ENCODE measurements around the gene CEP170B.
A peak's percentile ranks its signal among the peaks of the same experiment; 100 is the strongest.
"Not testable (repeated sequence)": the region's sequence is repeated elsewhere in the genome, so short reads cannot be mapped to it uniquely, and the experiment has no call there.

CEP170B gene

DNA sequence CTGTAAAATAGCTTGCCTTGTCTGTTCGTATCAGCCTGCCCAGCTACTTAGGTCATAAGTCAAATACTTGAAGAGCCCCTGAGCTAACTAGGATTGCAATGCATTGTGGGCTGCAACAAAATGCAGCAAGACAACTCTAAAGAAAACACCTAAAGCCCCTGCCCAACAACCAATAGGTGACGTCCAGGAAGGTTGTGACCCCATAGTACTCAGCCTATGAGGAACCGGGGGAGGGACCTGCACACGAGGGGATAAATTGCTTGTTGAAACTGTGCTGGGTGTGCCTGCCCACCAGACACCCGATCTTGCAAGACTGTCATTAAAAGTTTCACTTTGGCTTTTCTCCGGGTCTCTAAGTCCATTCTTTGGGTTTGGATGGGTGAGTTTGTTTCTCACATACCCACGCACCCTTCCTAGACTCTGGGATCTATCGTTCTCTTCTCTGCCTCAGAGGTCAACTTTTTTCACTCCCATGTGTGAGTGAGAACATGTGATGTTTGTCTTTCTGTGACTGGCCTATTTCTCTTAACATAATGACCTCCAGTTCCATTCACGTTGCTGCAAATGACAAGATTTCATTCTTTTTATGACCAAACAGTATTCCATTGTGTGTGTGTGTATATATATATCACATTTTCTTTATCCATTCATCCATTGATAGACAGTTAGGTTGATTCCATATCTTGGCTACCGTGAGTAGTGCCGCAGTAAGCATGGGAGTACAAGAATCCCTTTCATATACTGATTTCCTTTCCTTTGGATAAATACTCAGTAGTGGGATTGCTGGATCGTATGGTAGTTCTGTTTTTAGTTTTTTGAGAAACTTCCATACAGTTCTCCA is 54.3 kb downstream of the CEP170B start:
- not testable (repeated sequence) for DNase-seq

- DNase-seq, result no peak
Measured at GRCh38 chr14:104919993-104920315, 54.9 kb downstream of the CEP170B start.

- DNase-seq, result no peak
Measured at GRCh38 chr14:104923640-104924420, 58.8 kb downstream of the CEP170B start.

DNA sequence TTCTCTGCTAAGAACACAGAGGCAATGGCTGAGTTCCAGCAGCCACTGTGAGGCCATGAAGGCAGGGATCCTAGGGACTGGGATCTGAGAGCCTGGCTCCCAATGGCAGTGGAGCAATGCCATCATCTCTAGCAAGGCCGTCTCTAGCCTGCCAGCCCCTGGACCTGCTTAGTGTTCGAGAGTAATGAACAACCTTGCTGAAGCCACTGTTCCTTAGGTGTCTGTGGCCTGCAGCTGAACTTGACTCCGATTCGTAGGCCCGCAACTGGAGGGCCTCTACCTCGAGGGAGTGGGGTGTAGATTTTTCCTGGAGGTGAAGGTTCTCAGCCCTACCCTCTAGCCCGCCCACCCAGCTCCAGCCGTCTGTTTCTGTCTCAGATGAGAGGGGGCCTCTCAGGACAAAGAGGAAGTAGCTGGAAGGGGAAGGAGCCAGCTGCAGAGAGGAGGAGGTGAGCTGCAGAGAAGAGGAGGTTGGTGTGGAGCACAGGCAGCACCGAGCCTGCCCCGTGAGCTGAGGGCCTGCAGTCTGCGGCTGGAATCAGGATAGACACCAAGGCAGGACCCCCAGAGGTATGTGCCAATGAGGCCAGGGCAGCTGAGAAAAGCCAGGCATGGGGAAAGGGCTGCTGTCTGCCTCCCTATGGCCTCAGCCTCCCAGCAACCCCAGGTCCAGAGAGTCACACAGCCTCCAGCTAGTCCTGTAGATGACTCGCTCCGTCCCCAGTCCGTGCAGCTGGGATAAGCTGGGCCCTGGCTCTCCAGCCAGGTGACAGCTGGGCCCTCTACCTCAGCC is 59.5 kb downstream of the CEP170B start, which contains the start of gene PLD4:
TSS of gene PLD4 (plus strand) at position 459 of the 793 bp plus-strand sequence. CDS start 2,262 bp downstream, outside the sequence.
- no peak for DNase-seq

GRCh38 chr14:104925214-104925854 is 60.3 kb downstream of the CEP170B start:
- no peak for DNase-seq

- no peak for DNase-seq
Measured at GRCh38 chr14:104925855-104926609, 61.0 kb downstream of the CEP170B start.

GRCh38 chr14:104926619-104927431 is 61.8 kb downstream of the CEP170B start:
- DNase-seq, result no peak

DNA sequence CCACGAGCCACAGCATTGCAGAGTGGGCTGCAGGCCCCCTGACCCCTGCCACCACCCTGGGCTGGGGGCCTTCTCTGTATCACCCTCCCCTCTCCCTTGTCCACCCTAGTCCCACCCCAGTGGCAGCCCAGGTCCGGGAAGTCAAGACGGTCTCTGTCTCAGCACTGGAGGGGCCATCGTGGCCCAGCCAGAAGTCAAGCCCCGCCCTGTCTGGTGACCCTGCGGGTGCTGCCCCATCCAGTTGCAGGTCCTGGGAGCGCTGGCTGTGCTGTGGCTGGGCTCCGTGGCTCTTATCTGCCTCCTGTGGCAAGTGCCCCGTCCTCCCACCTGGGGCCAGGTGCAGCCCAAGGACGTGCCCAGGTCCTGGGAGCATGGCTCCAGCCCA is 62.4 kb downstream of the CEP170B start:
- no peak for DNase-seq

DNA sequence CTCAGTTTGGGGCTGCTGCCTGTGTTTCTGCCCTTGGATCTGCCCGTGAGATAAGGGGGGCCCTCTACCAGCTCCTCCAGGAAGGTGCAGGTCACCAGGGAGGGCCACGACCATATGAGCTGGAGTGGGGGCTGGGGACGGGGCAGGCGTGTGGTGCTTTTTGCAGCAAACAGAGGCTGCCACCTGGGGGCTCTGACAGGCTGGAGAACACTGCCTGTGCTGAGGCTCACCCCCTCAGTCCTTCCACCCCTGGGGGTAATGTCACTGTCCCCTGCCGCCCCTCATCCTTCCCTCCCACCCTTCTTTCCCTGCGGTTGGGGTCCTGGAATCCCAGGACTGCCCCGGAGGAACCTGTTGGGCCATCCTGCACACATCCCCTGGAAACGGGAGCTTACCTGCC is 62.8 kb downstream of the CEP170B start:
- no peak for DNase-seq

DNA sequence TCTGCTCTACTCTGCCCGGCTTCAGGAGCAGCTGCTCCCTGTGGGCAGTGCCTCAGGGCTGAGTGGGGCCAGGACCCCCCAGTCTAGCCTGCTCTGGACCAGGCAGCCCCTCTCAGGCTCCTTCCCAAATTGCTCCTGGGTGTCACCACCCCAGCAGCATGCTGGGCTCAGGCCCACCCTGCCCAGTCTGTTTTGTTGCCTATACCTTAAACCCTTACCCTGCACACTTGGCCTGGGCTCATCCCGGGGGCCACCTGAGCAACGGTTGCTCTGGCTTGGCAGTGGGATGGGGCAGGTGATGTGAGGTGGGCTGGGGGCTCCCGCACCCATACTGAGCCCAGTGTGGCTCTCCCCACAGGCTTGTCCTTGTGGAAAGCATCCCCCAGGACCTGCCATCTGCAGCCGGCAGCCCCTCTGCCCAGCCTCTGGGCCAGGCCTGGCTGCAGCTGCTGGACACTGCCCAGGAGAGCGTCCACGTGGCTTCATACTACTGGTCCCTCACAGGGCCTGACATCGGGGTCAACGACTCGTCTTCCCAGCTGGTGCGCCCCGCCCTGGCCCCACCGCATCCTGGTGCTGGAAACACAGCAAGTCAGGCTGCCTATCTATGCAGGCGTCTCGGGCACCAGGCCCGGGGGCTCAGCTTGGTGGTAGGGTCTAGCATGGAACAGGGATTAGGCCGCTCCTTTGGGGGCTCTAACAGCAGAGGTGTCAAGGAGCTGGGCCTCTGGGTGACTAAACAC is 63.5 kb downstream of the CEP170B start:
- no peak for DNase-seq

DNA sequence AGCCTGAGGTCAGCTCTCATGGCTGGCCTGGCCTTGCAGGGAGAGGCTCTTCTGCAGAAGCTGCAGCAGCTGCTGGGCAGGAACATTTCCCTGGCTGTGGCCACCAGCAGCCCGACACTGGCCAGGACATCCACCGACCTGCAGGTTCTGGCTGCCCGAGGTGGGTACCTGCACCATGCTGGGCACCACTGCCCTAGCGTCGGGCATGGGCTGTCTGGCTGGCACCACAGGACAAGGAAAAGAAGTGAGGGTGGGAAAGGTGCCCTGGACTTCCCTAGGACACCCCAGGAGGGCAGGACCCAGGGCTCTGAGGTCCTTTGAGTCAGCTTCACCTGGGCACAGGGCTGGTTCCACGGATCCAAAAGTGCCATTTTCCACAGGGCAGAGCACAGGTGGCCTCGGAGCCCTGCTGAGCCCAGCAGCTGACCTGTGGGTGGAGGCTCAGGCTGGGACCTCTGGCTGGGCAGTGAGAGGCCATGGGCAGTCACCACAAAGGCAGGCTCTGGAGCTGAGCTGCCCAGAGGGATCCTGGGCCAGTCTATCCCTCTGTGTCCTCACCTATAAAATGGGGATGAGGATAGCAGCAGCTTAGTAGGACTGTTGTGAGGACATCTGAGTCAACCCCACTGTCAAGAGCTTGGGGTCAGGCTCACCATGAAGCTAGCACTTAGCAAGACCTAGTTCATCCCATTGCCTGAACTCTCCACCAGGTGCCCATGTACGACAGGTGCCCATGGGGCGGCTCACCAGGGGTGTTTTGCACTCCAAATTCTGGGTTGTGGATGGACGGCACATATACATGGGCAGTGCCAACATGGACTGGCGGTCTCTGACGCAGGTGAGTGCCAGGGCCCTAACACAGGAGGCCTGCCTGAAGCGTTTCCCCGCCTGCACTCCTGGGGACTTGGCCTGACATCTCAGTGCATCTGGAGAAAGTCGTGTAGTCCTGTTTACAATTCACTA is 64.5 kb downstream of the CEP170B start:
- no peak for DNase-seq

DNA sequence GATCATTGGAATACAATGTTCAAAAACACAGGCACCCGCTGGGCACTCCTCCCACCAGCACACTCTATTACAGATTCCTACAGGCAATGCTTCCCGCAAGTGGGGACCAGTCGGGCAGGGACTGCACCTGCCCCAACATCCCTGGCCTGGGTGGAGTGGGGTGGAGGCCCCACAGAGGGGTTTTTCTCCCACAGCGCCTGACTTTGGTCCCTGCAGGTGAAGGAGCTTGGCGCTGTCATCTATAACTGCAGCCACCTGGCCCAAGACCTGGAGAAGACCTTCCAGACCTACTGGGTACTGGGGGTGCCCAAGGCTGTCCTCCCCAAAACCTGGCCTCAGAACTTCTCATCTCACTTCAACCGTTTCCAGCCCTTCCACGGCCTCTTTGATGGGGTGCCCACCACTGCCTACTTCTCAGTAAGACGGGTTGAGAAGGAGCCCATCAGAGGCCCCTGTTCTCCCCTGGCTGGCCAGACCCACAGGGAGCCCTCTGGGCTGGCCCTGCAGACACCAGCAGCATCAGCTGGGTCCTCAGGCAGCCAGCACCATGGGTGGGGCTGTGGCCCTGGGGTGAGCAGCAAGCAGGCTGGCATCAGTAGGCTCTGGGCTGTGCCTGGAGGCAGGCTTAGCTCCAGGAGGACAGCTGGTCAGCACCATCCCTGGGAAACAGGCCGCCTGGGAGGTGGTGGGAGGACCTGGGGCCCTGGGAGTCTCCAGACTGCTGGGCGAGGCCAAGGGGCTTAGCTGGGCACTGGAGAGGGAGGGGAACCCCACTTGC is 65.6 kb downstream of the CEP170B start:
- no peak for DNase-seq

GRCh38 chr14:104931304-104931770 is 66.3 kb downstream of the CEP170B start:
- DNase-seq, result no peak

DNA sequence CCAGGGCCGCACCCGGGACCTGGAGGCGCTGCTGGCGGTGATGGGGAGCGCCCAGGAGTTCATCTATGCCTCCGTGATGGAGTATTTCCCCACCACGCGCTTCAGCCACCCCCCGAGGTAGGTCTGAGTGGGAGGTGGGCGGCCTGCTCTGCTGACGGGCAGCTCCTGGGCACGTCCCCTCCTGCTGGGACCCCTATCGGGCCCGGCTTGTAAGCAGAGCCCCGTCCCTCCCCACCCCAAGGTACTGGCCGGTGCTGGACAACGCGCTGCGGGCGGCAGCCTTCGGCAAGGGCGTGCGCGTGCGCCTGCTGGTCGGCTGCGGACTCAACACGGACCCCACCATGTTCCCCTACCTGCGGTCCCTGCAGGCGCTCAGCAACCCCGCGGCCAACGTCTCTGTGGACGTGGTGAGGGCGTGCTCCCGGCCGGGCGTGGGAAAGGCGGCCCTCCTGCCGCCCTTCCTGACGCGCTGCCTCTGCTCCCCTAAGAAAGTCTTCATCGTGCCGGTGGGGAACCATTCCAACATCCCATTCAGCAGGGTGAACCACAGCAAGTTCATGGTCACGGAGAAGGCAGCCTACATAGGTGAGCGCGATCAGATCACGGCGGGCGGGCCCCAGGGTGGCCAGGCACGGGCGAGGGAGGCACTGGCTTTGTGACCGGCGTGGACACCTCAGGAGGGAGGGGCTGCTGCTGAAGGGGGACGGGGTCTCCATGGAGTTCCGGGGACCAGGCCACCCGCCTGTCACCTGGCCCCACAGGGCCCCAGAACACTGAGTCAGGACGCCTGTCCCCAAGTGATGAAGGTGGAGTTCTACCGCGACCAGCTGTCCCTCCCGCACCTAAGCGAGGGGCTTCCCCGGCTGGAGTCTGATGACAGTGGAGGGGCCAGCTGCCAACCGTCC is 67.0 kb downstream of the CEP170B start:
- DNase-seq, result no peak

GRCh38 chr14:104932676-104933631 is 67.9 kb downstream of the CEP170B start:
- peak; percentile 79 for DNase-seq
